A673 (cell line): ENCODE data around the gene GORASP1. TPM values are rescaled to one million over a fixed set of nuclear protein-coding genes. Genes with fewer than 3 reads are reported as not detected.

Source experiments
- BruUV-seq: library from RNA; stranded (reverse); fragments of 400-500 nt; replicated peaks from 2 replicates; lab custom pipeline; 2021; lab: Mats Ljungman, UMichigan
- CTCF ChIA-PET: fragments of 300-600 bp; sonication (Branson Sonifier 250); formaldehyde crosslinking; loops from one replicate; lab custom pipeline; 2022; ENCODE audit warnings: antibody characterized with exemption; lab: Charles Lee
- POLR2A ChIA-PET: fragments of 300-600 bp; sonication (Branson Sonifier 250); formaldehyde crosslinking; loops from one replicate; lab custom pipeline; 2022; ENCODE audit warnings: antibody characterized with exemption; ENCODE audit not compliant: low non-redundant PET; lab: Charles Lee
- DNase-seq: peaks from one replicate; pipeline ENCODE4 v3.0.0-alpha.2; 2015; ENCODE audit warnings: low spot score
- H3K27ac ChIP-seq: fragments of 200-600 bp; sonication (generic); 2 replicates; pipeline ENCODE4 v1.5.1; 2016; ENCODE audit warnings: mixed run types, low read depth, mild to moderate bottlenecking, mixed read lengths, antibody characterized with exemption, low read length; ENCODE audit not compliant: poor library complexity, severe bottlenecking
- H3K27me3 ChIP-seq: fragments of 200-600 bp; sonication (generic); replicated peaks from 2 replicates; pipeline ENCODE4 v1.6.1; 2017; ENCODE audit warnings: mixed run types, low read depth, mild to moderate bottlenecking, mixed read lengths, antibody characterized with exemption, low read length; ENCODE audit not compliant: insufficient read depth, poor library complexity
- H3K36me3 ChIP-seq: fragments of 200-600 bp; sonication (generic); 2 replicates; pipeline ENCODE4 v1.6.1; 2016; ENCODE audit warnings: mixed run types, mild to moderate bottlenecking, mixed read lengths, antibody characterized with exemption, low read length; ENCODE audit not compliant: insufficient read depth, poor library complexity, severe bottlenecking
- H3K4me1 ChIP-seq: fragments of 200-600 bp; sonication (generic); 2 replicates; pipeline ENCODE4 v1.6.1; 2017; ENCODE audit warnings: mixed run types, mild to moderate bottlenecking, mixed read lengths, antibody characterized with exemption, low read length; ENCODE audit not compliant: insufficient read depth, poor library complexity, severe bottlenecking
- H3K4me3 ChIP-seq: fragments of 200-600 bp; sonication (generic); 2 replicates; pipeline ENCODE4 v1.5.1; 2016; ENCODE audit warnings: low read depth, mixed run types, mild to moderate bottlenecking, mixed read lengths, low read length; ENCODE audit not compliant: poor library complexity, severe bottlenecking
- H3K9me3 ChIP-seq: fragments of 200-600 bp; sonication (generic); 2 replicates; pipeline ENCODE4 v1.6.1; 2016; ENCODE audit warnings: mixed run types, low read depth, mild to moderate bottlenecking, mixed read lengths, antibody characterized with exemption, low read length; ENCODE audit not compliant: poor library complexity, severe bottlenecking
- CTCF ChIP-seq: fragments of 300-800, 200-600 bp; sonication (generic); conservative IDR thresholded peaks from 2 replicates; pipeline ENCODE4 v1.5.1; 2017; ENCODE audit warnings: low read depth, mild to moderate bottlenecking, antibody characterized with exemption, low read length, moderate library complexity, mixed read lengths
- EZH2 ChIP-seq: fragments of 200-600 bp; sonication (generic); IDR thresholded peaks from 2 replicates; pipeline ENCODE4 v1.6.1; 2017; ENCODE audit warnings: borderline replicate concordance, low read depth, mild to moderate bottlenecking, mixed read lengths, antibody characterized with exemption, low read length; ENCODE audit not compliant: poor library complexity, severe bottlenecking
- intact Hi-C: fragments of 100-400 bp; cut with micrococcal nuclease; formaldehyde crosslinking; loops from one replicate; pipeline ENCODE4 v1.10.0; 2022; ENCODE audit not compliant: unreplicated experiment
- total RNA-seq: library from RNA; stranded (reverse); gene quantifications from 2 replicates; pipeline ENCODE4 v1.2.3, GENCODE V29; 2021

Gene GORASP1
- total RNA-seq, 1 experiment from 2014 or later: 24.3 TPM

- Histone ChIP-seq H3K36me3 (no peaks in the 10 kb centered on the region), H3K27me3 (no peaks in the 10 kb centered on the region), H3K4me1 (no peaks in the 10 kb centered on the region), H3K4me3 (no peak overlapping the region), H3K9me3 (no peaks in the 10 kb centered on the region), H3K27ac (no peak overlapping the region)
- ChIA-PET CTCF (no interaction called here), POLR2A (no interaction called here)
- no peak for DNase-seq
- no TSS peak for BruUV-seq
- TF ChIP-seq CTCF (no peak), EZH2 (no peak)
- intact Hi-C loops: no loop called here
Observed at GRCh38 chr3:39122813-39123212, 15.4 kb upstream of the GORASP1 start.

- no peaks in the 10 kb centered on the region for H3K27me3 ChIP-seq
- intact Hi-C loops: no loop called here
- no peaks in the 10 kb centered on the region for H3K9me3 ChIP-seq
- TF ChIP-seq CTCF (no peak), EZH2 (no peak)
- BruUV-seq: no TSS peak
- no peak overlapping the region for H3K4me3 ChIP-seq
- no peak overlapping the region for H3K27ac ChIP-seq
- CTCF ChIA-PET: no interaction called here
- H3K4me1 ChIP-seq: no peaks in the 10 kb centered on the region
- POLR2A ChIA-PET: no interaction called here
- DNase-seq: no peak
- no peaks in the 10 kb centered on the region for H3K36me3 ChIP-seq
Observed at GRCh38 chr3:39121621-39122020, 14.2 kb upstream of the GORASP1 start.

- BruUV-seq: no TSS peak
- no peak overlapping the region for H3K4me3 ChIP-seq
- H3K36me3 ChIP-seq: no peaks in the 10 kb centered on the region
- no peak for DNase-seq
- ChIA-PET CTCF (no interaction called here), POLR2A (no interaction called here)
- H3K27ac ChIP-seq: no peak overlapping the region
- H3K4me1 ChIP-seq: no peaks in the 10 kb centered on the region
- intact Hi-C loops: no loop called here
- H3K9me3 ChIP-seq: no peaks in the 10 kb centered on the region
- no peak for TF ChIP-seq EZH2
- H3K27me3 ChIP-seq: no peaks in the 10 kb centered on the region
Observed at GRCh38 chr3:39118931-39119660, 11.7 kb upstream of the GORASP1 start.

DNA sequence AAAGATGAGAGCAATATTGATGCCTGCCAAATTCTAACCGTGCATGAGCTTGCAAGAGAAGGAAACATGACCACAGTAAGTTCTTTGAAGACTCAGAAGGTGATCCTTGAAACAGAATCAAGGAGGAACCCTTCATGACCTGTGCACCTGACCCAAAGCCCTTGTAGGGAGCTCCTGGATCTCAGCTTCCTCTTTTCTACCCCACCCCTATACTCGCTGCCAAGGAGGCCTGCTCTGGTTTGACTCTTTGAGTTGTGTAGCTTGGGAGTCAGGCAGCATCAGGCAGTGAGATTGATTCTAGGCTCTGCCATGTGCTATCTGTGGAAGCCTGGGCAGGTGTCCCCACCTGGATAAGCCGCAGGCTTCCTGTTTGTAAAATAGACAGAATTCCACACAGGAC, 10.7 kb upstream of the GORASP1 start:
- Histone ChIP-seq H3K9me3 (no peaks in the 10 kb centered on the region), H3K36me3 (no peaks in the 10 kb centered on the region), H3K27ac (no peak overlapping the region), H3K4me1 (no peaks in the 10 kb centered on the region), H3K27me3 (no peaks in the 10 kb centered on the region), H3K4me3 (no peak overlapping the region)
- DNase-seq: no peak
- intact Hi-C loops: no loop called here
- TF ChIP-seq CTCF (no peak), EZH2 (no peak)
- ChIA-PET POLR2A (no interaction called here), CTCF (no interaction called here)
- BruUV-seq: no TSS peak
